GM12872 (cell line): ENCODE data around the gene DAB1.
A peak's percentile ranks its signal among the peaks of the same experiment; 100 is the strongest.

ENCODE experiments used
- TF ChIP-seq, protein P1 (sequence below): IDR thresholded peaks from 3 replicates; pipeline ENCODE4 v1.5.1; 2011; ENCODE audit warnings: low read depth, mild to moderate bottlenecking, low read length, moderate library complexity; ENCODE audit not compliant: insufficient read depth

The DAB1 gene

DNA sequence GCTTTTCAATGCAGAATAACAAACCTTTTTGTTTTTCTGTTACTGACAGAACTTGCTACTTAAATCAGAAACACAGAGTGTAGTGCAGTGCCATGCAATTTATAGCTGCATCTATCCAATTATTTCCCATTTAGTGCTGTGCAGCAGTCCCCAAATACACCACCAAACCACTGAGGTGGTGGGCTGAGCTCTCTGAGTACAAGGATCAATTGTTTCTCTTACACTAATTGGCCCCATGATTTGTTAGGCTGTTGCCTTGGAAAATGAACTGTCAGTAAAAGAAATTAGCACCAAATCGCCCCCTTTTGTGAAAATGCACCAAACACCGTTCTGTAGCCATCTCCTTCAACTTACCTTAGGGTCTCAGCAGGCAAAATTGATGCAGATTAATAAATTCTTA, 339.2 kb downstream of the DAB1 start:
- TF ChIP-seq, protein P1, sequence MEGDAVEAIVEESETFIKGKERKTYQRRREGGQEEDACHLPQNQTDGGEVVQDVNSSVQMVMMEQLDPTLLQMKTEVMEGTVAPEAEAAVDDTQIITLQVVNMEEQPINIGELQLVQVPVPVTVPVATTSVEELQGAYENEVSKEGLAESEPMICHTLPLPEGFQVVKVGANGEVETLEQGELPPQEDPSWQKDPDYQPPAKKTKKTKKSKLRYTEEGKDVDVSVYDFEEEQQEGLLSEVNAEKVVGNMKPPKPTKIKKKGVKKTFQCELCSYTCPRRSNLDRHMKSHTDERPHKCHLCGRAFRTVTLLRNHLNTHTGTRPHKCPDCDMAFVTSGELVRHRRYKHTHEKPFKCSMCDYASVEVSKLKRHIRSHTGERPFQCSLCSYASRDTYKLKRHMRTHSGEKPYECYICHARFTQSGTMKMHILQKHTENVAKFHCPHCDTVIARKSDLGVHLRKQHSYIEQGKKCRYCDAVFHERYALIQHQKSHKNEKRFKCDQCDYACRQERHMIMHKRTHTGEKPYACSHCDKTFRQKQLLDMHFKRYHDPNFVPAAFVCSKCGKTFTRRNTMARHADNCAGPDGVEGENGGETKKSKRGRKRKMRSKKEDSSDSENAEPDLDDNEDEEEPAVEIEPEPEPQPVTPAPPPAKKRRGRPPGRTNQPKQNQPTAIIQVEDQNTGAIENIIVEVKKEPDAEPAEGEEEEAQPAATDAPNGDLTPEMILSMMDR: no peak

DNA sequence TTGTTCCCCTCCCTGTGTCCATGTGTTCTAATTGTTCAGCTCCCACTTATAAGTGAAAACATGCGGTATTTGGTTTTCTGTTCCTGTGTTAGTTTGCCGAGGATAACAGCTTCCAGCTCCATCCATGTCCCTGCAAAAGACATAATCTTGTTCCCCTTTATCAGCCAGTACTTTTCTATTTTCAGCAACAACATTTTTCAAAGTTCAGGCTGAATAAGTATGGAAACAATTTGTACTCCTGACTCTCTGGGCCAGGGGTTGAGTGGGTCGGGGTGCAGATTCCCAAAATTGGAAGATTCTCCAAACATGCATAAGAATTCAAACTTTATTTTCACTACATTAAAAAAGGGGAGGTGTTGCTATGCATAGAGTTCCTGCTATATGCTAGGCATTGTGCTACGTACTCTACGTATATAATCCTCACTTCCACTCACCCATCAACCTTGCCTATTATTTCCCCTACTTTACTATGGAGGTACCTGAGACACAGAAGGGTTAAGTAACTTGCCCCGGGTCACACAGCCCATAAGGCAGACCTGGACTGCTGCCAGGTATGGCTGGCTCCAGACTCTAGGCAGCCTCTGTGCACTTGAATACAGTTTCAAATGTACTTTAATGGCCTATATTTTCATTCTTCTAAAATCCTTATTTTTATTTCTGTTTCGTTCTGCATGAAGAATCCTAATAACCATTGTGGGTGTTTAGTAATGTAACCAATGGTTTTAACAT, 341.0 kb downstream of the DAB1 start:
- TF ChIP-seq, protein P1: no peak

DNA sequence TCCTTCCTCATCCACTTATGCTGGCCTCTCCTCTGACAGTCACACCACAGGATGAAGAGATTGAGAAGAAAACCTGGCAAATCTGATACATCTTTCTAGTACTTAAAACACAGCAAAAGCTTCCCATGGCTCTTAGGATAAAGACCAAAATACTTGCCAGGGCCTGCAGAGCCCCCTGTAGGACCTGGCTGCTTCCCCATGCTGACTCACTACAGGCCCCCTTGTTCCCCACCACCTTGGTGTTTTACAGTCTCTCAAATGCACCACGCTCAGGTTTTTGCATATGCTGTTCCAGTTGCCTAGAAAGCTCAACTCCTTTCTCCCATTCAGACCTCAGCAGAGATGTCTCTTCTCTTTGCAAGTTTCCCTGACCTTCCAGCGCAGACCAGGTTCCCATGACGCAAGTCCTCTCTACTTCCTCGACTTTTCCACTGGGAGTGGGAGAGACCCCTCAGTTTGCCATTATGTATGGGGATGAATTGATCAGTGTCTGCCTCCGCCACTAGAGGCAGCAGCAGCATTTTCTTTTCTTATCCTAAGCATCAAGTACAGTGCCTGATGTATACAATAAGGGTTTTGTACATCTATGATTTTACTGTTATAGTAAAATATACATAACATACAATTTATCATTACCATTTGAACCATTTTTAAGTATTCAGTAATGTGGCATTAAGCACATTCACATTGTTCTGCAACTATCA, 344.3 kb downstream of the DAB1 start:
- TF ChIP-seq, protein P1: peak; percentile 47; the same call in 2 of the 3 replicates

DNA sequence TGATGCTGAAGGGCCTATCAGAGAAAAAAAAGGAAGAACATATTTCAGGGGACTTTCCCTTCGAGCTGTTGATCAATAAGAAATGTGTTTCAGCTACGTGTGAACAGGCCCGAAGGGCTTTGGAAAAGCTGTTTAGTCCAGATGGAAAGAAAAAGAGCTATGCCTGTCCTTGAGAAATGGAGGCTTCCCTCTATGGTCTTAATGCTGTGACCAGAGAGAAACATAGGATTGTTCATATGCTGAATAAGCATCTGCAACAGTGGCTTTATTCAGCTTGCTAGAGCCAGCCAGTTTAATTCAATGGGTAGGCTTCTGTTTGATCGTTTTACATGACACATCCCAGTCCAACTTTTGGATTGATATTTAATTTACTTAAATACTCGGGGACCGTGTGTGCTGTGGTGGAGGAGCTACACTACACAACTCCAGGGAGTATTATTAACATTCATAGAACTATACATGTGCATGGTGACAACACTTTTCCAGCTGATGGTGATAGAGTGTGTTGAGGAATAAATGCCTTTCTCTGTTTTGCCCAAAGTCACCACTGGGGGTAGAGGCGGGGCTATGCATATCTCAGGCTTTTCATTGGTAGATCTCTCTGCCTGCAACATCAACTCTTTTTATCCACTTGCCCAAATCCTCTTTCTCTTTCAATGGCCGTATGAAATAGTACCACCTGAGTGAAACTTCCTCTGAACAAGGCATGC, 351.3 kb downstream of the DAB1 start:
- TF ChIP-seq, protein P1: peak; percentile 24; the same call in 1 of the 3 replicates

DNA sequence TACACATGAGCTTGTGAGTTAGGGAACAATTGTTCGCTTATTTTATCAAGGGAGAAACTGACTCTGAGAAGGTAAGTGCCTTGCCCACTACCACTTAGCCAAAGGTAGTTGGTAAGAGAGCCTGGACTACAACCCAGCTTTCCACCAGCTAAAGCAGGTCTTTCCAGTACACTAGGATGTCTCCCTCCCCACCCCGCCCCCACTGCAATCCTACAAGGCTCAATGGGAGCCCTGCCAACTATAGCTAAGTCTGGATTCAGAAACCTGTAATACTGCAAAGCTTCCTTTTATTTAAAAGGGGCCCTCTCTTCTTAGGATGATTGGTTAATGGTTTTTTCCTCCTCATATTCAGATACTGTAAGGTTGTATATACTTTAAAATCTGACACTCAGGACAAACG, 356.0 kb downstream of the DAB1 start:
- TF ChIP-seq, protein P1: no peak

DNA sequence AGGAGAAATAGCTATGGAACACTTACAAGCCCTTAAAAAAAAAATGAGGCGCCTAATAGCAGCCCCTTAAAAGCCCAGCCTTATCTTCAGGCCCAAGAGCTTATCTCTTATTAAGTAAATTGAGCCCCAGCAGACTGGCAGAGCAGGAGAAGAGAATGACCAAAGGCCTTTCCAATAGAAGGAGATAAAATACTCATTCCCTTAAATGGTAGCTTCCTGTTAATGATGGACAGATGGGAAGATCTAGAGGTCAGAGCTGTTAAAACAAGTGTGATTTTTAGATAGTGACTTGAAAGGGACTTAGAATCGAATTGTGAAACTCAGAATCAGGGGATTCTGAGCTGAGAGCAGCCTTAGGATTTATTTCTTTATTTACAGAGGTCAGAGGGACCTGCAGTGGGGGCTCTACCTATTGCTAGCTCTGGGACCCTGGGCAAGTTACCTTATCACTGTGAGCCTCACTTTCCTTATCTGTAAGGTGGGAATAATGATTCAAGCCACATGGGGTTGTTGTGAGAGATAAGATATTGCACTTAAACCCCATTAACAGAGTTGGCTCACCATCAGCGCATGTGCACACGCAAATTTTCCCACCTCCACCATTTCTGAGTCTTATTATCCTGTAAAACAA, 356.8 kb downstream of the DAB1 start:
- TF ChIP-seq, protein P1: no peak

DNA sequence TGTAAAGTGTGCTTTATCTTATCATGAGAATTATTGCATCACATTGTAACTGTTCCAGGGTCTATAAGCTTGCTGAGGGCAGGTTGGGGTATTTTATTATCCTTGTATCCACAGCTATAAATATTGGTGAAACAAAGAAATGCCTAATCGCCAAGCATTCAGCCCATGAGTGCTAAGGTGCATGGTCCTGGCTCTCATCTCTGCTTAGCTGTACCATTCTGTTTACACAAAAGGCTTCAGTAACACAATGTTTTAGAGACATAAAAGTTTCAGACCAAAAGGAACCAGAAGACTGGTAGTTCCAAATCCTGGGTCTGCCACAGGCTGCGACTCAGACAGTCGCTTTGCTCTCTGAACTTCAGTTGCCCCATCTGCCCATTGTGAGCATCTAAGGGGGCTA, 358.4 kb downstream of the DAB1 start:
- TF ChIP-seq, protein P1: no peak
